Stimulated activated CD4-positive, alpha-beta T cell treated with anti-CD3 and anti-CD28 coated beads, Interleukin-1b, Interleukin-23, amount 100 ng/mL, for 4 hours (primary cell): ENCODE results near the gene GDPD2.

Experiments used
- DNase-seq, 2 donors: peaks; one replicate each; pipeline ENCODE4 v3.0.0-alpha.2; 2020; ENCODE audit warnings: low read depth in 2 of 2

The GDPD2 gene

GRCh38 chrX:70476166-70476933 lies 53.2 kb downstream of the GDPD2 start:
- no peak for DNase-seq

GRCh38 chrX:70476934-70477733 lies 54.0 kb downstream of the GDPD2 start:
- DNase-seq, result no peak

- DNase-seq, result no peak
Observed at GRCh38 chrX:70477734-70478075, 54.6 kb downstream of the GDPD2 start.

- no peak for DNase-seq
Observed at GRCh38 chrX:70478526-70479245, 55.6 kb downstream of the GDPD2 start.

- DNase-seq, result no peak
Observed at GRCh38 chrX:70479247-70479921, 56.3 kb downstream of the GDPD2 start.

- DNase-seq, result no peak
Observed at GRCh38 chrX:70479922-70480659, 57.0 kb downstream of the GDPD2 start.

GRCh38 chrX:70480660-70481018 lies 57.5 kb downstream of the GDPD2 start:
- DNase-seq, result no peak

- no peak for DNase-seq
Observed at GRCh38 chrX:70481471-70482270, 58.6 kb downstream of the GDPD2 start.

GRCh38 chrX:70482300-70482699 lies 59.2 kb downstream of the GDPD2 start:
- DNase-seq, result no peak
